LNCAP (cell line): Measurements from ENCODE around the gene WNT3A.

Experiments used
- TF ChIP-seq, protein P1 (sequence below): fragments of 450-650 bp; IDR thresholded peaks from 2 replicates; pipeline ENCODE4 v1.5.1; 2017; ENCODE audit warnings: mild to moderate bottlenecking

Gene WNT3A

DNA sequence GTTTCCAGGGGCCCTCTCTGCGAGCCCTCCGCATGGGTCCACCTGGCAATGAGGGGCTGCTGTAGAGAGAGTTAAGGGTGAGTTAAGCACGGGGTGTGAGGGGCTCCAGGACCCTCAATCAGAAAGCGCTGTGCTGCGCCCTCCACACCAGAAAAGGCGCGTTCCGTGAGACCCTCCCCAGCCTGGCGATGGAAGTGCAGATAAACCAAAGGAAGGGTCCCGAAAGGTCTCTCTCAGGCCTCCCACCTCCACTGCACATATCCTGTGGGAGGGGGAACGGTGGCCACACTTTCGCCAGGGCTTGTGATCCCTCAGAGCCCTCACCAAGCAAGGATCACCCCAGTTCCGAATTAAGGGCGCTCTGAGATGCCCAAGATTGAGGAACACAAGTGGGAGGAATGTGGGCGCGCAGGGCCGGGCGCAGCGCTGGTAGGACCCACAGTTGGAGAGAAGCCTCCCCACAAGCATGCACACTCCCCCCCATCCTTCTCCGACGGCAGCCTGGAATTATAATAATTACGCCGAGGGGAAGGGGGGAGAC, 1.1 kb downstream of the WNT3A start:
- TF ChIP-seq, protein P1, sequence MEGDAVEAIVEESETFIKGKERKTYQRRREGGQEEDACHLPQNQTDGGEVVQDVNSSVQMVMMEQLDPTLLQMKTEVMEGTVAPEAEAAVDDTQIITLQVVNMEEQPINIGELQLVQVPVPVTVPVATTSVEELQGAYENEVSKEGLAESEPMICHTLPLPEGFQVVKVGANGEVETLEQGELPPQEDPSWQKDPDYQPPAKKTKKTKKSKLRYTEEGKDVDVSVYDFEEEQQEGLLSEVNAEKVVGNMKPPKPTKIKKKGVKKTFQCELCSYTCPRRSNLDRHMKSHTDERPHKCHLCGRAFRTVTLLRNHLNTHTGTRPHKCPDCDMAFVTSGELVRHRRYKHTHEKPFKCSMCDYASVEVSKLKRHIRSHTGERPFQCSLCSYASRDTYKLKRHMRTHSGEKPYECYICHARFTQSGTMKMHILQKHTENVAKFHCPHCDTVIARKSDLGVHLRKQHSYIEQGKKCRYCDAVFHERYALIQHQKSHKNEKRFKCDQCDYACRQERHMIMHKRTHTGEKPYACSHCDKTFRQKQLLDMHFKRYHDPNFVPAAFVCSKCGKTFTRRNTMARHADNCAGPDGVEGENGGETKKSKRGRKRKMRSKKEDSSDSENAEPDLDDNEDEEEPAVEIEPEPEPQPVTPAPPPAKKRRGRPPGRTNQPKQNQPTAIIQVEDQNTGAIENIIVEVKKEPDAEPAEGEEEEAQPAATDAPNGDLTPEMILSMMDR = no peak

DNA sequence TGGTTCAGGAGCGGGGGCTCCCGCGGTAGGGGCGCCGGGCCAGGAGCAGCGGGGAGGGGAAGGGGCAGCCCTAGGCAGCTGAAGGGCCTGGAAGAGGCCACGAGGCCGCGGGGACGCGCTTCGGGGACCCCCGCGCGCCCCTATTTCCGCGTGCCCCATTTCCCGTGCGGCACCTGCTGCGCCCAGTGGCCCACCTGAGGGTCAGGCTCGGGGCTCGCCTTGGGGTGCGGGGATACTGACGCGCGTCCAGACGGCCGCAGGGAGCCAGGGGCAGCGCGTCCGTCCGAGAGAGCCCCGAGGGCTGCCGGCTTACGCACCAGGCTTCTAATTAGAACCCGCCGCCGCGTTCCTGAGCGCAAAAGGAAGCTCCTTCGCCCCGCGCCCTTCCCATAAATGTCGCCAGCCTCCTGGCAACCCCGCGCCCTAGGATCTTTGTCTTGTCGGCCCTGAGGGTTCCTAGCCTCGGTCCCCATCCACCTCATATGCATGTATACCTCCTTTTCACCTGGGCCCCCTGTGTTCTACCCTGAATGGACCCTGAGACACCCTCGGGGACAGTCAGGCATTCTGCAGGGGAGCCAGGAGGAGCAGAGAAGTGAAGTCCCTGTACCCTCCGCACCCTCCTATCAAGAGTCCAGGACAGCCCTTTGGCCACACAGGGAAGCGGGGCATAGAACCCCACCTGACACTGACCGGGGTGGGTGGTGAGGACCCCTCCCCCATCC, 1.8 kb downstream of the WNT3A start:
- TF ChIP-seq, protein P1 = no peak

DNA sequence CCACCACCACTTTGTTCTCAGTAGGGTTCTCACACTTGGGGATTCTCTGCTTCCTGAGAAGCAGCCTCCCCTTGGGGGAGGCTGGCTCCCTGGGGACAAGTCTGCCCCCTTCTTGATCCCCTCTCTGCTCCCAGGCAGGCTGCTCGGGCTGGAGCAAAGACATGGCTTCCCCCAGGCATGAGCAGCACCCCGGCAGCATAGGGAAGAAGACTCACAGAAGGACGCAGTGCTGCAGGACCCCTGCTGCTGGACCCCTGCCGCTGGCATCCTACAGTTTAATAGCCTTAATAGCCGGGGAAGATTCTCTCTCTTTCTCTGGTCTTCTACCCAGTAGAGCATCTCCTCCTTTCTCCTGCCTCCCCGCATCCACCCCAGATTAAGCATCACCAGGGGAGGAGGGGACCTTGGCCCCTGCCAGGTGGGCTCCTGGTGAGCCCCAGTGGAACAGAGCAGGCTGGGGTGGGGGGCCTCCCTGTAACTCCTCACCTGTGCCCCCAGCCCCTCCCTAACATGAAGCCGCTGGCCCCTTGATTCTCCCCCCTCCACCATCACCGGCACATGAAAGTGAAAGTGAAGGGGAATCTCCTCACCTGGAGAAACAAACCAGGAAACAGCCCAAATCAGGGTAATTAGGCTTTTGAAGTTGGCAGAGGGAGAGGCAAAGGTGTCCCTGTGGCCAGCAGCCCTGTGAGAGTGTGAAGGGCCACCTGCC, 2.5 kb downstream of the WNT3A start:
- TF ChIP-seq, protein P1 = no peak

DNA sequence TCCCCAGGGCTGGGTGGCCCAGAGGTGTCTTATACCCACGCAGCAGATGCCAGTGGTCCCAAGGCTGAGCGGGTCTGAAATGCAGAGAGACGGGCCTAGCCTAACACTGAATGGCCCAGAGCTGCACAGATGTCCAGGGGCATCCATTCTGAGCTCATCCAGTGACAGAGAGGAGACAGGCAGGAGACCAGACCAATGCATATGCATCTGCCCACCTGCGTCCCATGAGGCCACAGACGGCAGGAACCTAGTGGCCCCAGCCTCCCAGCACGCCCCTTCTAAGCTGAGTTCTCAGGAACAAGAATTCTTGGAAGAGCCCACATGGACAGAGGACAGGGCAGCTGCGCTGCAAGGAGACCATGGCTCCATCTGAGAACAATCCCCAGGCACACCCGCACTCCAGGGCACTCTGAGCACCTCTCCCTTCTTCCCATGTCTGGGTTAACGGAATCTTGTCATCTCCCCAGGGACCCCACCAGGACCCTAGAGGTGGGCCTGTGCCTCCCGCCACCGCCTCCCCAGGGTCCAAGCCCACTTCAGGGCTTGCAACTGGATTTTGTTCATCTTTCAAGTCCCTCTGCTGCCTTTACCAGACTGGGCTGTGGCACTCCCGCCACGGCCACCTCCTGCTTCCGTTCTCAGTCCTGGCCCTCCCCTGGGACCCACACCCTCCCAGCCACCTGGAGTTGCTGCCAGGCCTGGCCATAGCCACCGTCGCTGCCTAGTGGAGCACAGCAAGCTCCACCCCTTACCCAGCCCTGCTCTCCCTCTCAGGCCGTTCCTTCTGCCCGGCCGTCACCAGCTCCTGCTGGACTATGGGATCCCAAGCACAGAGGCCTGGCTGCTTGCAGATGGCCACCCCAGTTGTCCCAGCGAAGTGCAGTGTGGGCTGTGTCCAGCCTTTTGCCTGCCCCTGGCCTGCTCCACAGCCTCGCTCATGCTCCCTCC, 3.3 kb downstream of the WNT3A start:
- TF ChIP-seq, protein P1 = no peak

DNA sequence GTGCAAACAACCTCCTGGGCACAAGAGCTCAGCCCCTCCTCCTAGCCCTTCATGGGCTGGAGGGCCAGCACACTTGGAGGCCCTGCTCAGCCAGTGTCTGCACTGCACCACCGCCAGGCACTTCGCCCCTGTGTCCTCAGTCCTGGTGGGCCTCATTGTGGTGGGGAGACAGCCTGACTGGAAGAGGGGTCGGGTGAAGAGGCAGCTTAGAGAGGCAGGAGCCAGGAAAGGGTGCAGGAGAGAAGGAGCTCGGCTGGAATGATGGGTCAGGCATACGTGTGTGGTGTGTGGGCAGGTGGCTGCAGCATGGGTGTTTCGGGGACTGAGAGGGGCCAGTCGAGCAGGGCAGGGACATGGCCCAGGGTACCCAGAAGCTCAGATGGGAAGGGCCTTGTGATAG, 4.1 kb downstream of the WNT3A start:
- TF ChIP-seq, protein P1 = no peak

DNA sequence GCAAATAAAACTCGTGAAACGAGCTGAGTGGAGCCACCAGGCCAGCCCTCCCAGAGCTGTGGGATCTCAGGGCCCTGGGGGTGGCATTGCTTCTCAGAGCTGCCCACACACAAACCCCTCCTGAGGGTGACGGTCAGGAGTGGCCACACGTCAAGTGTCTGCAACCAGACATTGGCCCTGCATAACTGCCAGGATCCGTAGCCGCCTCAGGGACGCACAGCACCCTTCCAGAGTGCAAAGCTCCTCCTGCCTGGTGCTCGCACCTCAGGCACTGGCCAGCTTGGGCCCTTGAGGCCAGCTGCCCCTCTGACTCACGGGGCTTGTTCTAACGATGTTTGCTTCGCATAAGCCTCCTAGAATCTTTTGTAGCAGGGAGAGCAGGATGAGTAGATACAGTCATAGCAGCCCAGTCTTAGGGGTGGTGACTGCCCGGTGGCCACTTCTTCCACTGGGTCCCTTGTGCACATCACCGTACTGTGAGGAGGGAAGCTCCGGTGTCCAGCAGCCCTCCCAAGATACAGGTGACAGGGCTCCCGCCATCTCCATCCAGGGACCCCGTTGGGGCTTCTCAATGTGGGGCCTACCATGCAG, 5.0 kb downstream of the WNT3A start:
- TF ChIP-seq, protein P1 = no peak

DNA sequence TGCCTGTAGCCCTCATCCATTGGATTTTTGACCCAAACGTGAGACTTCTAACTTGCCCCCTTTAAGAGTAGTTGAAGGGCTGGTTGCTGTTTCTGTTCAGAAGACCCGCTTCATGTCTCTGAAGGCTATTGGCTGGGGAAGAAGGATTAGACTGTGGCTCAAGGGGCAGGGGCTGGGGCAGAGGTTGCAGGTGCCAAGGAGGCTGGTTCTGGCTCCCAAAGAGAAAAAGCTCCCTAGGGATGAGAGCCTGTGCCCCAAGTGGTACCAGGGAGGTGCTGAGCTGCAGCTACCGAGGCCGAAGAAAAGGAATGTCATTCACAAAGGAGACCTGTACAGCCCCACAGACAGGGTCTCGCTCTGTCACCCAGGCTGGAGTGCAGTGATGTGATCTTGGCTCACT, 5.8 kb downstream of the WNT3A start:
- TF ChIP-seq, protein P1 = no peak
